Measurements from ENCODE around the gene SLPI.

The SLPI gene

GRCh38 chr20:45218636-45219035 lies 35.7 kb downstream of the SLPI start:
- DNase-seq (ENCODE audit: low spot score): no peak
- TF ChIP-seq CTCF (IDR thresholded peaks at IDR 0.05; ENCODE audit: extremely low read depth, missing control alignments): no peak

- TF ChIP-seq CTCF (IDR thresholded peaks at IDR 0.05; ENCODE audit: extremely low read depth, missing control alignments): no peak
- no peak for DNase-seq (ENCODE audit: low spot score)
These were observed 36.2 kb downstream of the SLPI start for GRCh38 chr20:45218124-45218523.

- TF ChIP-seq CTCF (IDR thresholded peaks at IDR 0.05; ENCODE audit: extremely low read depth, missing control alignments): no peak
- DNase-seq (ENCODE audit: low spot score): no peak
These were observed 41.5 kb downstream of the SLPI start for GRCh38 chr20:45212836-45213235.

- DNase-seq (ENCODE audit: low spot score): no peak
- TF ChIP-seq CTCF (IDR thresholded peaks at IDR 0.05; ENCODE audit: extremely low read depth, missing control alignments): no peak
These were observed 42.5 kb downstream of the SLPI start for GRCh38 chr20:45211569-45212474.

GRCh38 chr20:45209924-45210323 lies 44.4 kb downstream of the SLPI start:
- no peak for DNase-seq (ENCODE audit: low spot score)

GRCh38 chr20:45206725-45207124 lies 47.6 kb downstream of the SLPI start, which contains the start of gene SEMG1:
TSS of gene SEMG1 (plus strand) at chr20:45207033. CDS start at chr20:45207054, 21 bp downstream.
- TF ChIP-seq CTCF (IDR thresholded peaks at IDR 0.05; ENCODE audit: extremely low read depth, missing control alignments): no peak
- DNase-seq (ENCODE audit: low spot score): no peak

More at GRCh38 chr20:45209924-45210323, 44.4 kb downstream of the SLPI start:
- TF ChIP-seq CTCF (IDR thresholded peaks at IDR 0.05; ENCODE audit: extremely low read depth, missing control alignments): no peak
